GM23338 (cell line): ENCODE measurements around the gene MYO3B. TPM values are rescaled to one million over a fixed set of nuclear protein-coding genes. Genes with fewer than 3 reads are reported as not detected.

Experiments used
- ATAC-seq: fragments of 200-7000 bp; cut with Tn5 transposase; 3 replicates; pipeline ENCODE4 v1.9.1; 2020
- DNase-seq: peaks from one replicate; pipeline ENCODE4 v3.0.0-alpha.2; 2015; ENCODE audit warnings: low spot score
- H2AFZ ChIP-seq: fragments of 200-600 bp; sonication (generic); 2 replicates; pipeline ENCODE4 v1.8.0; 2016; ENCODE audit warnings: antibody characterized with exemption, mild to moderate bottlenecking, moderate library complexity
- H3F3A ChIP-seq: fragments of 200-600 bp; sonication (generic); replicated peaks from 2 replicates; pipeline ENCODE4 v1.8.0; 2017; ENCODE audit warnings: antibody characterized with exemption, mixed run types, low read depth
- H3K27ac ChIP-seq: fragments of 200-600 bp; sonication (generic); 2 replicates; pipeline ENCODE4 v1.6.1; 2016; ENCODE audit warnings: low read depth
- H3K27me3 ChIP-seq: fragments of 200-600 bp; sonication (generic); 2 replicates; pipeline ENCODE4 v1.8.0; 2016; ENCODE audit warnings: mild to moderate bottlenecking, mixed run types, moderate library complexity; ENCODE audit not compliant: insufficient read depth
- H3K36me3 ChIP-seq: fragments of 200-600 bp; sonication (generic); 2 replicates; pipeline ENCODE4 v1.8.0; 2016; ENCODE audit warnings: mild to moderate bottlenecking; ENCODE audit not compliant: insufficient read depth
- H3K4me1 ChIP-seq: fragments of 200-600 bp; sonication (generic); 2 replicates; pipeline ENCODE4 v1.8.0; 2016; ENCODE audit warnings: mild to moderate bottlenecking, moderate library complexity; ENCODE audit not compliant: insufficient read depth
- H3K4me2 ChIP-seq: fragments of 200-600 bp; sonication (generic); 2 replicates; pipeline ENCODE4 v1.7.1; 2017; ENCODE audit warnings: mixed run types
- H3K4me3 ChIP-seq: fragments of 200-600 bp; sonication (generic); 2 replicates; pipeline ENCODE4 v1.6.1; 2016; ENCODE audit warnings: mixed run types
- H3K79me2 ChIP-seq: fragments of 200-600 bp; sonication (generic); replicated peaks from 2 replicates; pipeline ENCODE4 v1.8.0; 2017; ENCODE audit warnings: mild to moderate bottlenecking; ENCODE audit not compliant: insufficient read depth
- H3K9me2 ChIP-seq: fragments of 200-600 bp; sonication (generic); 2 replicates; pipeline ENCODE4 v1.8.0; 2017; ENCODE audit not compliant: insufficient read depth
- H4K20me1 ChIP-seq: fragments of 200-600 bp; sonication (generic); replicated peaks from 2 replicates; pipeline ENCODE4 v1.8.0; 2017; ENCODE audit warnings: mild to moderate bottlenecking; ENCODE audit not compliant: insufficient read depth
- H3K27ac Mint-ChIP-seq: 2 replicates; pipeline ENCODE4 v1.8.0; 2020; ENCODE audit warnings: inconsistent platforms, mild to moderate bottlenecking, moderate library complexity, mixed read lengths
- H3K27me3 Mint-ChIP-seq: 3 replicates; pipeline ENCODE4 v1.8.0; 2022; ENCODE audit warnings: low read depth, mild to moderate bottlenecking, moderate library complexity, mixed read lengths, inconsistent platforms; ENCODE audit not compliant: insufficient read depth, poor library complexity
- H3K36me3 Mint-ChIP-seq: 3 replicates; pipeline ENCODE4 v1.8.0; 2021; ENCODE audit warnings: low read depth, mild to moderate bottlenecking, inconsistent platforms, moderate library complexity, mixed read lengths
- H3K4me1 Mint-ChIP-seq: 3 replicates; pipeline ENCODE4 v1.8.0; 2020; ENCODE audit warnings: mild to moderate bottlenecking, inconsistent platforms, mixed read lengths
- H3K4me3 Mint-ChIP-seq: 3 replicates; pipeline ENCODE4 v1.8.0; 2021; ENCODE audit warnings: moderate library complexity, mild to moderate bottlenecking, inconsistent platforms, mixed read lengths
- H3K9me3 Mint-ChIP-seq: 3 replicates; pipeline ENCODE4 v1.8.0; 2020; ENCODE audit warnings: moderate library complexity, mild to moderate bottlenecking, inconsistent platforms, mixed read lengths
- CREB1 ChIP-seq: fragments of 250-450 bp; sonication (Bioruptor Pico); IDR thresholded peaks from 2 replicates; pipeline ENCODE4 v1.5.0; 2020; ENCODE audit warnings: low read depth, mild to moderate bottlenecking, moderate library complexity
- ETS1 ChIP-seq: IDR thresholded peaks from 2 replicates; pipeline ENCODE4 v1.6.1; 2016; ENCODE audit warnings: antibody characterized with exemption
- EZH2 ChIP-seq: fragments of 200-600 bp; sonication (generic); IDR thresholded peaks from one replicate; pipeline ENCODE4 v1.8.0; 2017; ENCODE audit warnings: antibody characterized with exemption, mild to moderate bottlenecking, low read depth; ENCODE audit not compliant: unreplicated experiment
- EZH2phosphoT487 ChIP-seq: fragments of 200-600 bp; sonication (generic); IDR thresholded peaks from one replicate; pipeline ENCODE4 v1.8.1; 2018; ENCODE audit warnings: antibody characterized with exemption; ENCODE audit not compliant: unreplicated experiment
- JUNB ChIP-seq: IDR thresholded peaks from one replicate; pipeline ENCODE4 v1.6.1; 2016; ENCODE audit warnings: antibody characterized with exemption; ENCODE audit not compliant: unreplicated experiment
- NANOG ChIP-seq: IDR thresholded peaks from 2 replicates; pipeline ENCODE4 v1.6.1; 2016; ENCODE audit warnings: antibody characterized with exemption, borderline replicate concordance
- POLR2AphosphoS5 ChIP-seq: IDR thresholded peaks from 2 replicates; pipeline ENCODE4 v1.6.1; 2016; ENCODE audit warnings: antibody characterized with exemption, low read depth
- STAT1 ChIP-seq: IDR thresholded peaks from one replicate; pipeline ENCODE4 v1.6.1; 2016; ENCODE audit warnings: antibody characterized with exemption; ENCODE audit not compliant: unreplicated experiment
- ZNF114 ChIP-seq: fragments of 250-450 bp; sonication (Bioruptor Pico); IDR thresholded peaks from 2 replicates; pipeline ENCODE4 v1.5.0; 2020; ENCODE audit warnings: mild to moderate bottlenecking, moderate library complexity
- ZNF331 ChIP-seq: fragments of 250-450 bp; sonication (Bioruptor Pico); IDR thresholded peaks from 2 replicates; pipeline ENCODE4 v1.5.0; 2020; ENCODE audit warnings: low read depth, mild to moderate bottlenecking, moderate library complexity
- ZNF462 ChIP-seq: fragments of 250-450 bp; sonication (Bioruptor Pico); IDR thresholded peaks from 2 replicates; pipeline ENCODE4 v1.5.0; 2020; ENCODE audit warnings: mild to moderate bottlenecking, moderate library complexity
- polyA plus RNA-seq: library from polyadenylated mRNA; unstranded; fragments of >200 nt; fragmentation: Nextera tagmentation; extraction: Ambion mirVana; gene quantifications from 2 replicates; pipeline ENCODE4 v1.2.1, GENCODE V29; 2016
- total RNA-seq: library from RNA; depleted of rRNA; stranded (reverse); fragments of >200 nt; shearing (Covaris generic); gene quantifications from 2 replicates; pipeline ENCODE4 v1.2.3, GENCODE V29; 2014
- TF ChIP-seq, protein P1 (sequence below), 2 experiments: fragments of 200-600 bp in 1 of 2; sonication (generic) in 1 of 2; conservative IDR thresholded peaks; 2 replicates each; pipeline versions ENCODE4 v1.5.1 to v1.6.1; 2016 to 2017; ENCODE audit warnings: antibody characterized with exemption in 2 of 2, low read depth in 2 of 2, mild to moderate bottlenecking in 2 of 2, moderate library complexity in 1 of 2

Gene MYO3B
- total and polyA plus RNA-seq, 2 experiments from 2014 or later, result 0.42 TPM; not detected in 1

- no peak overlapping the region for H3K4me3 Mint-ChIP-seq
- no peak overlapping the region for H2AFZ ChIP-seq
- no peaks in the 10 kb centered on the region for H3K9me3 Mint-ChIP-seq
- H3K4me1 Mint-ChIP-seq, result no peaks in the 10 kb centered on the region
- H3K79me2 ChIP-seq, result no peaks in the 10 kb centered on the region
- no peaks in the 10 kb centered on the region for H3K4me1 ChIP-seq
- no peak overlapping the region for H3K27ac ChIP-seq
- H3K27ac Mint-ChIP-seq, result no peak overlapping the region
- H3F3A ChIP-seq, result no peaks in the 10 kb centered on the region
- no peak for ATAC-seq
- no peak overlapping the region for H3K4me2 ChIP-seq
- no peaks in the 10 kb centered on the region for H3K36me3 Mint-ChIP-seq
- H3K4me3 ChIP-seq, result no peak overlapping the region
- H3K9me2 ChIP-seq, result no peaks in the 10 kb centered on the region
- no peaks in the 10 kb centered on the region for H3K27me3 Mint-ChIP-seq
- TF ChIP-seq ZNF331 (CRISPR knock-in tag), result no peak
- TF ChIP-seq STAT1, result no peak
- no peak for TF ChIP-seq EZH2phosphoT487
- no peak for TF ChIP-seq ZNF114 (CRISPR knock-in tag)
- H3K27me3 ChIP-seq, result no peaks in the 10 kb centered on the region
- H3K36me3 ChIP-seq, result no peaks in the 10 kb centered on the region
- no peak for DNase-seq
- no peaks in the 10 kb centered on the region for H4K20me1 ChIP-seq
Observed at GRCh38 chr2:170643346-170643745, 465.4 kb downstream of the MYO3B start.

GRCh38 chr2:170647741-170648436 is 469.9 kb downstream of the MYO3B start:
- no peak for ATAC-seq
- Mint-ChIP-seq H3K4me3 (no peak overlapping the region), H3K4me1 (peaks cover 18% of the 10 kb centered on the region; the same call in 2 of the 3 replicates), H3K9me3 (no peaks in the 10 kb centered on the region), H3K27ac (no peak overlapping the region), H3K36me3 (no peaks in the 10 kb centered on the region), H3K27me3 (peaks cover 1% of the 10 kb centered on the region)
- Histone ChIP-seq H3K36me3 (no peaks in the 10 kb centered on the region), H3F3A (no peaks in the 10 kb centered on the region), H3K79me2 (no peaks in the 10 kb centered on the region), H2AFZ (no peak overlapping the region), H3K27ac (no peak overlapping the region), H3K4me3 (no peak overlapping the region), H3K9me2 (0 out of 2 replicates have a peak, but pooled peaks cover under 1% of the 10 kb centered on the region), H3K27me3 (no peaks in the 10 kb centered on the region), H3K4me2 (no peak overlapping the region), H4K20me1 (no peaks in the 10 kb centered on the region), H3K4me1 (peaks cover 15% of the 10 kb centered on the region)
- no peak for DNase-seq
- TF ChIP-seq ZNF114 (CRISPR knock-in tag) (no peak), NANOG (no peak), JUNB (no peak), STAT1 (no peak), ETS1 (no peak), POLR2AphosphoS5 (no peak), EZH2phosphoT487 (no peak), EZH2 (no peak), ZNF331 (CRISPR knock-in tag) (no peak), CREB1 (CRISPR knock-in tag) (no peak), ZNF462 (CRISPR knock-in tag) (no peak)
- TF ChIP-seq, protein P1, sequence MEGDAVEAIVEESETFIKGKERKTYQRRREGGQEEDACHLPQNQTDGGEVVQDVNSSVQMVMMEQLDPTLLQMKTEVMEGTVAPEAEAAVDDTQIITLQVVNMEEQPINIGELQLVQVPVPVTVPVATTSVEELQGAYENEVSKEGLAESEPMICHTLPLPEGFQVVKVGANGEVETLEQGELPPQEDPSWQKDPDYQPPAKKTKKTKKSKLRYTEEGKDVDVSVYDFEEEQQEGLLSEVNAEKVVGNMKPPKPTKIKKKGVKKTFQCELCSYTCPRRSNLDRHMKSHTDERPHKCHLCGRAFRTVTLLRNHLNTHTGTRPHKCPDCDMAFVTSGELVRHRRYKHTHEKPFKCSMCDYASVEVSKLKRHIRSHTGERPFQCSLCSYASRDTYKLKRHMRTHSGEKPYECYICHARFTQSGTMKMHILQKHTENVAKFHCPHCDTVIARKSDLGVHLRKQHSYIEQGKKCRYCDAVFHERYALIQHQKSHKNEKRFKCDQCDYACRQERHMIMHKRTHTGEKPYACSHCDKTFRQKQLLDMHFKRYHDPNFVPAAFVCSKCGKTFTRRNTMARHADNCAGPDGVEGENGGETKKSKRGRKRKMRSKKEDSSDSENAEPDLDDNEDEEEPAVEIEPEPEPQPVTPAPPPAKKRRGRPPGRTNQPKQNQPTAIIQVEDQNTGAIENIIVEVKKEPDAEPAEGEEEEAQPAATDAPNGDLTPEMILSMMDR (conservative IDR thresholded peaks at IDR 0.05; ENCODE audit: low read depth in 2 of 2), result no peak
